DND-41 (cell line): ENCODE data around the gene MDFI.

Experiments
- ATAC-seq: fragments of 200-7000 bp; cut with Tn5 transposase; 3 replicates; pipeline ENCODE4 v1.9.1; 2021; ENCODE audit warnings: low read depth; ENCODE audit not compliant: insufficient read depth
- DNase-seq: peaks from one replicate; pipeline ENCODE4 v3.0.0-alpha.2; 2020
- H2AFZ ChIP-seq: 2 replicates; pipeline ENCODE4 v1.6.0; 2012; ENCODE audit warnings: low read depth, low read length
- H3K27ac ChIP-seq: 2 replicates; pipeline ENCODE4 v1.5.1; 2012; ENCODE audit warnings: low read length, inconsistent platforms
- H3K27me3 ChIP-seq: fragments of 200-600 bp; sonication (generic); 2 replicates; pipeline ENCODE4 v1.6.0; 2012; ENCODE audit warnings: low read length, mild to moderate bottlenecking, inconsistent platforms; ENCODE audit not compliant: insufficient read depth, poor library complexity
- H3K36me3 ChIP-seq: 2 replicates; pipeline ENCODE4 v1.5.1; 2012; ENCODE audit warnings: low read length, inconsistent platforms; ENCODE audit not compliant: insufficient read depth
- H3K4me1 ChIP-seq: 2 replicates; pipeline ENCODE4 v1.5.1; 2012; ENCODE audit warnings: mild to moderate bottlenecking, low read length; ENCODE audit not compliant: insufficient read depth
- H3K4me2 ChIP-seq: 2 replicates; pipeline ENCODE4 v1.6.0; 2012; ENCODE audit warnings: mild to moderate bottlenecking, moderate library complexity, low read length, inconsistent platforms; ENCODE audit not compliant: insufficient read depth
- H3K4me3 ChIP-seq, 2 experiments: fragments of 200-600 bp in 1 of 2; shearing (Covaris generic) in 1 of 2; 2 replicates each; pipeline ENCODE4 v1.5.1; 2012 to 2016; ENCODE audit warnings: inconsistent platforms in 2 of 2, low read length in 2 of 2, mild to moderate bottlenecking in 2 of 2, low read depth in 1 of 2, moderate library complexity in 1 of 2
- H3K79me2 ChIP-seq: 2 replicates; pipeline ENCODE4 v1.6.0; 2012; ENCODE audit warnings: low read length, inconsistent platforms; ENCODE audit not compliant: insufficient read depth
- H3K9ac ChIP-seq: 2 replicates; pipeline ENCODE4 v1.6.0; 2012; ENCODE audit warnings: low read depth, mild to moderate bottlenecking, inconsistent platforms, low read length, moderate library complexity
- H3K9me3 ChIP-seq: 2 replicates; pipeline ENCODE4 v1.5.1; 2012; ENCODE audit warnings: low read length, moderate library complexity, mild to moderate bottlenecking, inconsistent platforms; ENCODE audit not compliant: insufficient read depth, severe bottlenecking
- H4K20me1 ChIP-seq: 2 replicates; pipeline ENCODE4 v1.6.0; 2012; ENCODE audit warnings: low read length; ENCODE audit not compliant: insufficient read depth
- EZH2 ChIP-seq: IDR thresholded peaks from 3 replicates; pipeline ENCODE4 v1.6.1; 2012; ENCODE audit warnings: borderline replicate concordance, low read depth, mild to moderate bottlenecking, moderate library complexity, low read length, inconsistent platforms; ENCODE audit not compliant: severe bottlenecking
- TF ChIP-seq, protein P1 (sequence below): IDR thresholded peaks from 2 replicates; pipeline ENCODE4 v1.5.1; 2012; ENCODE audit warnings: borderline replicate concordance, low read length, moderate library complexity, mild to moderate bottlenecking; ENCODE audit not compliant: poor library complexity, severe bottlenecking; ENCODE audit errors: extremely low read depth

Gene MDFI

DNA sequence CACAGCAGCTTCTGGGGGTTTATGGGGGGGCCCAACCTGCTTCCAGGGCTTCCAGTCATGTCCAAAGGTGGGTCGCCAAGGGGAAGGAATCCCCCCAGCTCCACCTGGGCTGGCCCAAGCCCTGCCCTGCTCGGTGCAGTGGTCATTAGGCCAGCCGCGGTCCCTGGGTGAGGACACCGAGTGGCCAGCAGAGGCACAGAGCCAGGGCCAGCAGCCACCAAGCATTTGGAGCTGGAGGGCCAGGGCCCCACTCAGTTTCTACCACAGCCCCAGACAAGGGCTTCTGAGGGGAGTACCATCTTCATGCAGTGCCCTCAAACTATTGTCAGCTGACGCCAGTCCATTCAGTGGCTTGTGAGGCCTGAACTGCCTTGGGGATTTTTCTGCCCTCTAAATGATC lies 57.6 kb downstream of the MDFI start:
- H2AFZ ChIP-seq: no peak overlapping the region
- H3K27me3 ChIP-seq: no peaks in the 10 kb centered on the region
- H4K20me1 ChIP-seq: peaks cover 5% of the 10 kb centered on the region; the same call in 1 of the 2 replicates
- no peak overlapping the region for H3K27ac ChIP-seq
- H3K4me3 ChIP-seq: no peak overlapping the region
- H3K9ac ChIP-seq: no peak overlapping the region
- no peaks in the 10 kb centered on the region for H3K9me3 ChIP-seq
- ATAC-seq (no peak), DNase-seq (no peak)
- no peak overlapping the region for H3K4me2 ChIP-seq
- no peaks in the 10 kb centered on the region for H3K36me3 ChIP-seq
- no peaks in the 10 kb centered on the region for H3K4me1 ChIP-seq
- no peaks in the 10 kb centered on the region for H3K79me2 ChIP-seq
- TF ChIP-seq, protein P1, sequence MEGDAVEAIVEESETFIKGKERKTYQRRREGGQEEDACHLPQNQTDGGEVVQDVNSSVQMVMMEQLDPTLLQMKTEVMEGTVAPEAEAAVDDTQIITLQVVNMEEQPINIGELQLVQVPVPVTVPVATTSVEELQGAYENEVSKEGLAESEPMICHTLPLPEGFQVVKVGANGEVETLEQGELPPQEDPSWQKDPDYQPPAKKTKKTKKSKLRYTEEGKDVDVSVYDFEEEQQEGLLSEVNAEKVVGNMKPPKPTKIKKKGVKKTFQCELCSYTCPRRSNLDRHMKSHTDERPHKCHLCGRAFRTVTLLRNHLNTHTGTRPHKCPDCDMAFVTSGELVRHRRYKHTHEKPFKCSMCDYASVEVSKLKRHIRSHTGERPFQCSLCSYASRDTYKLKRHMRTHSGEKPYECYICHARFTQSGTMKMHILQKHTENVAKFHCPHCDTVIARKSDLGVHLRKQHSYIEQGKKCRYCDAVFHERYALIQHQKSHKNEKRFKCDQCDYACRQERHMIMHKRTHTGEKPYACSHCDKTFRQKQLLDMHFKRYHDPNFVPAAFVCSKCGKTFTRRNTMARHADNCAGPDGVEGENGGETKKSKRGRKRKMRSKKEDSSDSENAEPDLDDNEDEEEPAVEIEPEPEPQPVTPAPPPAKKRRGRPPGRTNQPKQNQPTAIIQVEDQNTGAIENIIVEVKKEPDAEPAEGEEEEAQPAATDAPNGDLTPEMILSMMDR: no peak
- TF ChIP-seq EZH2: no peak

DNA sequence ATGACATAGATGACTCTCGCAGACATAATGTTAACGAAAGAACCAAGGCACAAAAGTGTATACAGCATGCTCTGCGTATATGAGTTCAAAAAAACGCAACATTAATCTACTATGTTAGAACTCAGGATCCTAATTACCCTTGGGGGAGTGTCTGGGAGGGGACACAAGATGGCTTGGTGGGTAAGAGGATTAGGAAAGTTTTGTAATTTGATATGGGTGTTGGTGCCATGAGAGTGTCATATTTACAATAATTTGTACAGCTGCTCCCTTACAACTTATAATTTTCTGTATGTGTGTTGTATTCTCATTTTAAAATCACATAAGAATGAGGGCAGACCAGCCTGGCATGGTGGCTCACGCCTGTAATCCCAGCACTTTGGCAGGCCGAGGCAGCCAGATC lies 58.5 kb downstream of the MDFI start:
- ATAC-seq (no peak), DNase-seq (no peak)
- Histone ChIP-seq H3K4me3 (no peak overlapping the region), H3K9me3 (no peaks in the 10 kb centered on the region), H3K79me2 (no peaks in the 10 kb centered on the region), H3K27me3 (no peaks in the 10 kb centered on the region), H4K20me1 (peaks cover 5% of the 10 kb centered on the region; the same call in 1 of the 2 replicates), H3K36me3 (no peaks in the 10 kb centered on the region), H3K4me1 (no peaks in the 10 kb centered on the region), H3K9ac (no peak overlapping the region), H3K4me2 (no peak overlapping the region), H3K27ac (no peak overlapping the region), H2AFZ (no peak overlapping the region)
- TF ChIP-seq, protein P1: no peak
- no peak for TF ChIP-seq EZH2

DNA sequence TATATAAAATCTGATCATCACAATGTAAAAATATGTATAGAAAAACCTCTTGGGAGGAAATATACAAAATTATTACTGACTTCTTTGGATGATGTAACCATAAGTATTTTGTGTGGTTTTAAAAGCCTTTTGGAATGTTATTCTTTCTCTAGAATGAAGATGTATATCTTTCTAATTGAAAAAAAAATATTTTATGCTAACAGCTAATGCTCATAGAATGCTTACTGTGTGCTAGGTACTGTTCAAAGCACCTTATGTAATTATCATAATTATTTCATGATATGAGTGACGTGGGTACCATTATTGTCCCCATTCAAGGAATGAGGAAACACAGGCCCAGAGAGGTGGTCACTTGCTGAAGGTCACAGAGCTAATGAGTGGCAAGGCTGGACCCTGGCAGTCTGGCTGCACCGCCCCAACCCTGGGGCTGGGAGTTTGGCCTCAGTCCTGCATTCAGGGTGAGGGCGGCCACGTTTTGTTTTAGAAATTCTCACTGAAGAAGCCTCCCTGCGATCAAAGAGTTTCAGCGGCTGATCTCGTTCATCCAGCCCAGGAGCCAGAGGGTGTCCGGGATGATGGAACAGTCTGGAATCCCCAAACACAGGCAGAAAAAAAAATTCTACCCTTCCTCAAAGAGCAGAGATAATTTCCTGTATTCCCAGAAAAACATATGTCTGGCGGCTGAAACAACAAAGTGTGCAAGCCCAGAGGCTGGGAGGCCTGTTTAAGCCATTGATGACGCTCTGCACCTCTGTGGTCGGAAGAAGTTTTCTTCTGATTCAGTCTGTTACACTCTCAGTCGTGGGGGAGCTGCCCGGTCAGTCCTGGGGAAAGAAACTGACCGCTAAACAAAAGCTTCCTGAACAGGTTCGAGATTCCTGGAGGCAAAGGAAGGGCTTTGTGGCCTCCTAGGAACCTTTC lies 59.9 kb downstream of the MDFI start:
- Histone ChIP-seq H4K20me1 (peaks cover 5% of the 10 kb centered on the region; the same call in 1 of the 2 replicates), H3K4me2 (no peak overlapping the region), H2AFZ (no peak overlapping the region), H3K9ac (no peak overlapping the region), H3K79me2 (no peaks in the 10 kb centered on the region), H3K9me3 (no peaks in the 10 kb centered on the region), H3K4me1 (no peaks in the 10 kb centered on the region), H3K4me3 (no peak overlapping the region), H3K27ac (no peak overlapping the region), H3K27me3 (no peaks in the 10 kb centered on the region), H3K36me3 (no peaks in the 10 kb centered on the region)
- TF ChIP-seq EZH2: no peak
- ATAC-seq (no peak), DNase-seq (no peak)

DNA sequence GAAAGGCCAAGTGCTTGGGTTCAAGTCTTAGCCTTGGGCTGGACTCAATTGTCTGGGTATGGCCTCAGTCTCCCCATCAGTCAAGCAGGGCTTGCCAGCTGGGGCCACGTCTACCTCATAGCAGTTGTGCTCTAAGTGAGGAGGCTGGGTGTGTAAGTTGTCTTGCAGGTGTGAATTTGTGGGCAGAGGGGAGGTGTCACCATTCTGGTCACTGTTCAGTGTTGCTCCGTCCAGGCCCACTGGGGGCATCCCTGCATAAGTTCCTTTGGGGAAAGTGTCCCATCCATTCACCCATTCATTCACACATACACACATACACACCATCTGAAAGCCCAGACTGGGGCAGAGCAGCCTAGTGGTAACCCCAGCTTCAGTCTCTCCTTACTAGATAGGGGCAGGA lies 60.8 kb downstream of the MDFI start:
- no peaks in the 10 kb centered on the region for H3K36me3 ChIP-seq
- no peak overlapping the region for H3K9ac ChIP-seq
- H2AFZ ChIP-seq: no peak overlapping the region
- no peaks in the 10 kb centered on the region for H3K4me1 ChIP-seq
- no peak for ATAC-seq
- no peaks in the 10 kb centered on the region for H3K9me3 ChIP-seq
- no peaks in the 10 kb centered on the region for H3K27me3 ChIP-seq
- H3K4me3 ChIP-seq: no peak overlapping the region
- peaks cover 4% of the 10 kb centered on the region; the same call in 1 of the 2 replicates for H4K20me1 ChIP-seq
- no peaks in the 10 kb centered on the region for H3K79me2 ChIP-seq
- no peak overlapping the region for H3K27ac ChIP-seq
- TF ChIP-seq, protein P1: no peak
- no peak for TF ChIP-seq EZH2
- no peak for DNase-seq
- no peak overlapping the region for H3K4me2 ChIP-seq
